ENCODE data around the gene COL9A1. TPM values are rescaled to one million over a fixed set of nuclear protein-coding genes. Genes with fewer than 3 reads are reported as not detected.

COL9A1 gene
- total and polyA plus RNA-seq, 2 of the 8 experiments (the other 6 are each of a cell fraction or from before 2014, with no cell fraction given): 7.9 to 18.1 TPM

- Histone ChIP-seq H3K14ac (ENCODE audit: insufficient read length) (no peak overlapping the region), H3K27me3 (replicated peaks in 1 of 4; ENCODE audit: control insufficient read depth in 3 of 4, extremely low read depth in 1 of 4, insufficient read depth in 3 of 4, low read length in 3 of 4) (no peaks in the 10 kb centered on the region; a peak in 1 of 7 replicates), H4K91ac (replicated peaks; ENCODE audit: insufficient read length, low read length) (no peak overlapping the region), H4K5ac (ENCODE audit: insufficient read length, low read depth, low read length) (no peak overlapping the region), H3K79me1 (ENCODE audit: low read depth, low read length) (no peaks in the 10 kb centered on the region), H2BK15ac (ENCODE audit: low read length) (no peak overlapping the region), H4K20me1 (replicated peaks in 1 of 2; ENCODE audit: control insufficient read depth in 1 of 2, insufficient read depth in 2 of 2, low read length in 2 of 2) (no peaks in the 10 kb centered on the region), H3K4ac (replicated peaks; ENCODE audit: insufficient read length, low read depth, low read length) (no peak overlapping the region), H2BK120ac (replicated peaks; ENCODE audit: low read depth, low read length) (no peak overlapping the region), H2AFZ (ENCODE audit: low read length) (no peak overlapping the region), H3K9me3 (ENCODE audit: insufficient read depth in 2 of 2, low read depth in 1 of 2, low read length in 1 of 2) (no peaks in the 10 kb centered on the region), H3K79me2 (ENCODE audit: control insufficient read depth in 1 of 2, insufficient read depth in 2 of 2, low read length in 2 of 2) (no peaks in the 10 kb centered on the region), H3K36me3 (ENCODE audit: control insufficient read depth in 2 of 4, insufficient read depth in 4 of 4, low read length in 3 of 4) (no peaks in the 10 kb centered on the region), H4K8ac (ENCODE audit: extremely low read depth, insufficient read depth, low read length) (no peak overlapping the region), H3K9ac (replicated peaks in 1 of 4; ENCODE audit: extremely low read depth in 1 of 4, low read depth in 3 of 4, low read length in 3 of 4) (no peak overlapping the region), H3K4me1 (replicated peaks in 1 of 4; ENCODE audit: control insufficient read depth in 3 of 4, insufficient read depth in 4 of 4, low read length in 3 of 4) (no peaks in the 10 kb centered on the region), H3K4me3 (ENCODE audit: extremely low read depth in 1 of 4, insufficient read depth in 2 of 4, low read depth in 3 of 4, low read length in 4 of 4) (no peak overlapping the region), H3K27ac (ENCODE audit: low read depth, low read length) (no peak overlapping the region), H2BK5ac (ENCODE audit: low read depth, low read length) (no peak overlapping the region), H3K56ac (replicated peaks; ENCODE audit: insufficient read length, low read depth, low read length) (no peak overlapping the region), H3K23me2 (ENCODE audit: low read depth, low read length) (no peaks in the 10 kb centered on the region; the same call in 1 of the 2 replicates), H2BK20ac (ENCODE audit: low read length) (no peak overlapping the region), H3K18ac (ENCODE audit: extremely low read depth, low read length) (no peak overlapping the region), H2BK12ac (ENCODE audit: low read depth, low read length) (no peak overlapping the region), H2AK5ac (ENCODE audit: low read depth, low read length) (no peak overlapping the region), H3K4me2 (ENCODE audit: insufficient read depth in 1 of 2, low read depth in 2 of 2, low read length in 2 of 2) (no peak overlapping the region), H3K23ac (ENCODE audit: insufficient read length) (no peak overlapping the region)
- DNase-seq (ENCODE audit: low read depth in 1 of 2, low spot score in 2 of 2) (no peak), FAIRE-seq (peak; percentile 62)
- CTCF ChIA-PET (ENCODE audit: partially characterized antibody): interaction anchor here (0.7 to 7.5 kb wide), 7 partner anchors 9 to 83 kb away, joined by 3 to 62 read pairs (median 4); no protein-coding TSS in a partner anchor
- 62% methylated on average over 2 of the region's 2 CpGs; no CpG with 5 or more reads in 1 of the 2 experiments for WGBS, 2 experiments (ENCODE audit: extremely low coverage in 1 of 2, insufficient coverage in 1 of 2, insufficient read length in 1 of 2, insufficient replicate concordance in 2 of 2, low coverage in 1 of 2, low lambda C conversion rate in 2 of 2, missing lambda C conversion rate in 1 of 2)
- POLR2A ChIA-PET (ENCODE audit: partially characterized antibody): no interaction called here
- peak; percentile 27 to 38; a peak in 3 of 4 replicates for TF ChIP-seq RAD21 (IDR thresholded peaks at IDR 0.05 in 1 of 2, conservative IDR thresholded peaks at IDR 0.05 in 1 of 2; ENCODE audit: low read depth in 2 of 2, low read length in 2 of 2)
- TF ChIP-seq GABPA (IDR thresholded peaks at IDR 0.05; ENCODE audit: borderline replicate concordance, insufficient read depth, low read length): no peak
- TF ChIP-seq CTCF (IDR thresholded peaks at IDR 0.05; ENCODE audit: control extremely low read depth in 1 of 3, insufficient read depth in 1 of 3, low read depth in 1 of 3, low read length in 3 of 3): peak in 2 of 3 experiments; percentile 26 to 36; a peak in 2 of 4 replicates
Measured at GRCh38 chr6:70289299-70289698, 13.6 kb downstream of the COL9A1 start.
